T47D (cell line): ENCODE data around the gene EDN2.

Experiments
- DNase-seq, 2 experiments: peaks; one replicate each; pipeline versions ENCODE4 v3.0.0 to v3.0.0-alpha.2; 2011 to 2012; ENCODE audit warnings: low read depth in 1 of 2, low spot score in 1 of 2
- JUND ChIP-seq: IDR thresholded peaks from 2 replicates; pipeline ENCODE4 v1.6.1; 2012; ENCODE audit warnings: low read depth
- in situ Hi-C: cut with HindIII; loops from 2 replicates; pipeline ENCODE4 v1.10.0; 2016; ENCODE audit warnings: low sequenced_read_pairs, low pct_unique_long_range_greater_than_20kb

Gene EDN2

GRCh38 chr1:41493117-41493536 is 8.6 kb upstream of the EDN2 start:
- in situ Hi-C loops, result no loop called here
- no peak for TF ChIP-seq JUND
- no peak for DNase-seq

DNA sequence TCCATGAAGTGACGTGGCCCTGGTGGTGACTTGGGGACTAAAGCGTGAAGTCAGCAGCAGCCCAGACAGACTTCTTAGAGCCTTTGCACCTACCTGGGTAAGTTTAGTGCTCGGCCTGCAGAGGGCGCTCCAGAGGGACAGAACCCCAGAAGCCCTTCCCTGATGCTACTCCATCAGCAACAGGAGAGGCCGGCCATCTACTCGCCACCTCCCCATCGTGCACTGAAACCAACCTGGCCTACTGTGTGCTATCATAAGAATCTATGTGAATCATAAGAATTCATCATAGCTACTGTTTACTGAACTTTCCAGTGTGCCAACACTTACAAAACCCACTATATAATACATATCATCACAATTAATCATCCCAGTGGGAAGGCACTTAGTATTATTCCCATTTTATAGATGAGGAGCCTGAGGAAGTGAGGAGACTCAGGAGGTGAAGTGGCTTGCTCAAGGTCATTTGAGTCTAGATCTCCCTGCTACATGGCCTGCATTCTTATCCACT is 7.9 kb upstream of the EDN2 start:
- in situ Hi-C loops, result no loop called here
- DNase-seq, result peak in 1 of 2 experiments; percentile 57
- no peak for TF ChIP-seq JUND

GRCh38 chr1:41490911-41491310 is 6.4 kb upstream of the EDN2 start:
- in situ Hi-C loops, result no loop called here
- no peak for TF ChIP-seq JUND

DNA sequence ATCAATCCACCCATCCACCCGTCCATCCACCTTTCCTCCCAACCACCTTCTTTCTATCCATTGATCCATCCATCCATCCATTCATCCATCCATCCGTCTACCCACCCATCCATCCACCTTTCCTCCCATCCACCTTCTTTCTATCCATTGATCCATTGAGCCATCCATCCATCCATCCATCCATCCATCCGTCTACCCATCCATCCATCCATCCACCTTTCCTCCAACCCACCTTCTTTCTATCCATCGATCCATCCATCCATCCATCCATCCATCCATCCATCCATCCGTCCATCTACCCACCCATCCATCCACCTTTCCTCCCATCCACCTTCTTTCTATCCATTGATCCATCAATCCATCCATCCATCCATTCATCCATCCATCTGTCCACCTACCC is 5.1 kb upstream of the EDN2 start:
- DNase-seq, result no peak
- in situ Hi-C loops, result no loop called here
- no peak for TF ChIP-seq JUND

More at GRCh38 chr1:41490911-41491310, 6.4 kb upstream of the EDN2 start:
- DNase-seq, result no peak

DNA sequence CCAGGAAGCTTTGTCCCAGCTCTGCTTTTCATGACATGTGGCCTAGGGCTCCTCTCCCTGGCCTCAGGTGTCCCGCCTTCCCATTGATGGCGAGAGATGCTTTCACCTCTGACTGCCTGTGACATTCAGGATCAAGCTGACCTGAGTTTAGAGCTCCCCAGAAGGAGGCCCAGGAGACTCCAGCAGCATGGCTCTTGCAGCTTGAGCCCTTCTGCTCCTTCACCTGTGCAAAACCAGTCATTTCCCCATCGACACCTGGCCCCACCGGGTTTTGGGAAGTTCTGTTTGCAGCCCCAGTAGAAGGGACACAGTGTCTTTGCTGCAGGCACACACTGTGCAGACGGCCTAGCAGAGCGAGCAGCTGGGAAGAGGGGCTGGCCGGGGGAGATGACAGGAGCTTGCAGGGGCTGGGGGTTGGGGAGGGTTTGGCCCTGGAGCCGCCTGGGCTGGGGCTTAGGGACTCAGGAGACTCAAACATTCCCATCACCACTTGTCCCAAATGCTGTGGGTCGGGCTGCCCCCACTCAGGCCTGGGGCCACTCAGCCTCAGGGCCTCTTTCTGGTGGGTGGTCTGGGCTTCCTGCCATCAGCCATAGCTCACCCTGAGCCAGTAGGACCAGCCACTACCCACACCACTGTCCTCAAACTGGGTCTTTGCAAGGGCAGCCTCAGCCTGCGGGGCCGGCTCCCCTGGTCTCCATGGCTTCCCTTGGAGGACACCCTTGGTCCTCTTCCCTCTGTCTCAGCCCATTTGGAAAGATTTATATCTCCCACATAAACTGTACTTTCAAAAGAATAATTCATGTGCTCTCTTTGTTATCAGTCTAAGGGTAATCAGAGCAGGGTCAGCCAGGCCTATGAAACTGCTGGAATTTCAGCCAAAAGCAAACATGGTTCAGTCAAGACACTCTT is 3.8 kb upstream of the EDN2 start:
- in situ Hi-C loops, result no loop called here
- no peak for TF ChIP-seq JUND
- DNase-seq, result no peak

DNA sequence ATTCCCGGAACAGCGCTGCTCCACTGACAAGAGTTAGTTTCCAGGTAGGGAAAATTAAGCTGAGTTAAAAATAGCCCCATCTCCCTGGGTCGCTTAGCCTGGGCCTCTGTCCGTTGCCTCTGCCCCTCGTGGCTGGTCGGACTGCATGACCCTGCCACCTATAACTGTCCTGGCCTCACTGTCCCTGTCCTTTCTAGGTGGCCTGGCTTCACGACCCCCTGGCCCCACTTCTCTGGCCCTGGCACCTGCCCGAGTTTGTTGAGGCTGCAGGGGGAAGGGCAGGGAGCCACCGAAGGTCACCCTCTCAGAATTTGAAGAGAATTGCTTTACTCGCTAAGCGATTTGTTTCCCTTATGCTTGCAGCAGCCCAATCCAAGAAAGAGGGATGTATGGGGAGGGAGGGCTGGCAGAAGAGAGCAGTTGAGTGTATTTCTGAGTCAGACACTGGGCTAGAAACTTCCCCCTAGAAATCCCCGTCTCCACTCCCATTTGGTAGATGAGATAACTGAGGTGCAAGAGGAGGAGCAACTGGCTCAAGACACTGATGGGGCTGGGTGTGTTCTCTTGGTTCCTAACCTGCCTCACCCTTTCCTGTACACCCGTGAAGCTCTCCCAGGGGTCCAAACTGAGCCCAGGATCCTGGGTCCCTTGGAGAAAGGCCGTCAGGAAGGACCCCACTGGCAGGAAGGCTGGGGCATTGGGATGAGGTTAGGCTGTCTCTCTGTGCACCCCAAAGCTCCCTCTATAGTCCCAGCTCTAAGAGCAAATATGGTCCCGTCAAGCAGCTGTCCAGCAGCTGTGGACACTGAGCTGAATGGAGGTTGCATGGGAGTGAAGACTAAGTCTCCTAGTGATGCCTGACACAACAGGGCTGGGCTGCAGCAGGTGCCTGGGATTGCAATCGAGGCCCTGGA is 2.9 kb upstream of the EDN2 start:
- in situ Hi-C loops, result no loop called here
- no peak for DNase-seq
- no peak for TF ChIP-seq JUND

- in situ Hi-C loops, result no loop called here
- TF ChIP-seq JUND, result no peak
- no peak for DNase-seq
Observed at GRCh38 chr1:41486371-41487125, 2.1 kb upstream of the EDN2 start.

DNA sequence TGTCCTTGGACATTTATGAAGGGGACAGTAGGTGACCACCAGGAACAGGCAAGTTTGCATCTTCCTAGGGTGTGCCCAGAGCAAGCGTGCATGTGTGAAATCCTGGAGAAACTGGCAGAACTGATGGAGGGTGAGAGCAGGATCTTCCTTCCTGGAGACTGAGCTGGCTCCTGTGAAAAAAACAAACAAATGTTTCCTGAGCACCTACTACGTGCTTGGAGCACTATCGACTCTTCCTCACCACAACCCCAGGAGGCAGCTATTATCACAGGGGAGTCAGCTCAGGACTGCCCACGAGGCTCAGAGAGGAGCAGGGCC is 1.5 kb upstream of the EDN2 start:
- in situ Hi-C loops, result no loop called here
- no peak for TF ChIP-seq JUND
- DNase-seq, result no peak

DNA sequence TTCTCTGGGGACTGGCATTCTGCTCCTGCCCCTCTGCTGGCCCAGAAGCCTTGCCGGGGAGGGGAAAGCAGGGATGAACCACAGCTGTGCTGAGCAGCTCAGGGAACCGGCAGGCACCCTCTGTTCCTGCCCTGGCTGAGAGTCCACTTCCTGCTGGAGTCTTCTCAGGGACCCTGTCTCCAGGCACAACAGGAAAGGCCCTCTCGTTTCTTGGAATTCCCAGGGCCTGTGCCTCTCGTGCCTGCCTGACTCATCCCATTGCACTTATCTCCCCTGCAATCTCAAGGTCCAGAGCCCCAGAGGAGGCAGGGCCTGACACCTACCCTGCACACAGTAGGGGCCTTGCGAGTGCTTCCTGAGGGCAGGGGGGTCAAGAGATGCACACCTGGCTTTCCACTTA is 1.1 kb upstream of the EDN2 start:
- no peak for TF ChIP-seq JUND
- DNase-seq, result no peak
- in situ Hi-C loops, result no loop called here

- in situ Hi-C loops, result no loop called here
- DNase-seq, result no peak
- TF ChIP-seq JUND, result no peak
Observed at GRCh38 chr1:41483960-41484401, 502 bp downstream of the EDN2 start.

- no peak for TF ChIP-seq JUND
- DNase-seq, result no peak
- in situ Hi-C loops, result no loop called here
Observed at GRCh38 chr1:41483001-41483850, 1.3 kb downstream of the EDN2 start.
